ENCODE results near the gene ZMIZ1. TPM values are rescaled to one million over a fixed set of nuclear protein-coding genes. Genes with fewer than 3 reads are reported as not detected.
A peak's percentile ranks its signal among the peaks of the same experiment; 100 is the strongest.

The ZMIZ1 gene
- total and polyA plus RNA-seq, 2 experiments from 2014 or later, result 9.2 to 30.9 TPM

GRCh38 chr10:79239924-79240581, 171.3 kb downstream of the ZMIZ1 start:
- Histone ChIP-seq H3F3A (replicated peaks; ENCODE audit: low read depth) (peaks cover 9% of the 10 kb centered on the region; the same call in 1 of the 2 replicates), H4K20me1 (replicated peaks; ENCODE audit: insufficient read depth) (peaks cover 57% of the 10 kb centered on the region), H3K27me3 (ENCODE audit: insufficient read depth) (peaks cover 86% of the 10 kb centered on the region), H3K79me2 (replicated peaks; ENCODE audit: insufficient read depth) (peaks cover 7% of the 10 kb centered on the region; the same call in 1 of the 2 replicates), H3K9me2 (ENCODE audit: insufficient read depth) (no peaks in the 10 kb centered on the region), H2AFZ (no peak overlapping the region), H3K27ac (ENCODE audit: low read depth) (no peak overlapping the region), H3K4me1 (ENCODE audit: insufficient read depth) (peaks cover 53% of the 10 kb centered on the region), H3K4me2 (peak overlapping the region; percentile 74), H3K4me3 (peak overlapping the region; percentile 46), H3K36me3 (ENCODE audit: insufficient read depth) (no peaks in the 10 kb centered on the region)
- Mint-ChIP-seq H3K4me1 (peaks cover 70% of the 10 kb centered on the region), H3K9me3 (no peaks in the 10 kb centered on the region), H3K4me3 (peak overlapping the region; percentile 68), H3K36me3 (ENCODE audit: low read depth) (peaks cover 3% of the 10 kb centered on the region), H3K27ac (peak overlapping the region; percentile 69; the same call in 1 of the 2 replicates), H3K27me3 (ENCODE audit: insufficient read depth, low read depth, poor library complexity) (peaks cover 85% of the 10 kb centered on the region)
- ATAC-seq (peak; percentile 46), DNase-seq (ENCODE audit: low spot score) (peak; percentile 88)
- TF ChIP-seq EZH2phosphoT487 (IDR thresholded peaks at IDR 0.05; ENCODE audit: unreplicated experiment) (no peak), ZNF462 (CRISPR knock-in tag; IDR thresholded peaks at IDR 0.05) (peak; percentile 37; the same call in 1 of the 2 replicates), NANOG (IDR thresholded peaks at IDR 0.05; ENCODE audit: borderline replicate concordance) (no peak)

GRCh38 chr10:79241629-79241989, 172.8 kb downstream of the ZMIZ1 start:
- Histone ChIP-seq H3K9me2 (ENCODE audit: insufficient read depth) (no peaks in the 10 kb centered on the region), H2AFZ (no peak overlapping the region), H3K79me2 (replicated peaks; ENCODE audit: insufficient read depth) (peaks cover 11% of the 10 kb centered on the region), H3K4me1 (ENCODE audit: insufficient read depth) (peaks cover 45% of the 10 kb centered on the region), H4K20me1 (replicated peaks; ENCODE audit: insufficient read depth) (peaks cover 56% of the 10 kb centered on the region), H3K27ac (ENCODE audit: low read depth) (no peak overlapping the region), H3K4me3 (peak overlapping the region; percentile 73), H3K4me2 (peak overlapping the region; percentile 86), H3K27me3 (ENCODE audit: insufficient read depth) (peaks cover 79% of the 10 kb centered on the region), H3F3A (replicated peaks; ENCODE audit: low read depth) (peaks cover 9% of the 10 kb centered on the region; the same call in 1 of the 2 replicates), H3K36me3 (ENCODE audit: insufficient read depth) (no peaks in the 10 kb centered on the region)
- Mint-ChIP-seq H3K9me3 (no peaks in the 10 kb centered on the region), H3K27ac (no peak overlapping the region), H3K36me3 (ENCODE audit: low read depth) (peaks cover 3% of the 10 kb centered on the region), H3K4me1 (peaks cover 56% of the 10 kb centered on the region), H3K27me3 (ENCODE audit: insufficient read depth, low read depth, poor library complexity) (peaks cover 75% of the 10 kb centered on the region), H3K4me3 (peak overlapping the region; percentile 68)
- ATAC-seq (no peak), DNase-seq (ENCODE audit: low spot score) (no peak)
- TF ChIP-seq ZNF462 (CRISPR knock-in tag; IDR thresholded peaks at IDR 0.05), result no peak

Measured in GM23338 (cell line).